Liver (tissue), 3 donors: ENCODE results near the gene LGR4.

Experiments
- FOXA1 ChIP-seq: IDR thresholded peaks from 2 replicates; pipeline ENCODE4 v1.6.1; 2016; ENCODE audit warnings: antibody characterized with exemption
- RAD21 ChIP-seq, 2 donors: IDR thresholded peaks; 2 replicates each; pipeline ENCODE4 v1.6.1; 2016; ENCODE audit warnings: antibody characterized with exemption in 2 of 2, mild to moderate bottlenecking in 2 of 2
- RXRA ChIP-seq, 2 donors: IDR thresholded peaks; 2 replicates each; pipeline ENCODE4 v1.6.1; 2017 to 2018; ENCODE audit warnings: antibody characterized with exemption in 2 of 2, mild to moderate bottlenecking in 1 of 2
- TAF1 ChIP-seq: conservative IDR thresholded peaks from 2 replicates; pipeline ENCODE4 v1.6.1; 2016; ENCODE audit warnings: antibody characterized with exemption, mild to moderate bottlenecking
- TF ChIP-seq, protein P1 (sequence below): fragments of 150-350 bp; IDR thresholded peaks from 2 replicates; pipeline ENCODE4 v1.5.1; 2017; ENCODE audit warnings: improper control_type of control experiment, low read depth, low read length; ENCODE audit not compliant: missing input control
- TF ChIP-seq, protein P2 (sequence below): IDR thresholded peaks from 2 replicates; pipeline ENCODE4 v1.6.1; 2016; ENCODE audit warnings: antibody characterized with exemption
- TF ChIP-seq, protein P3 (sequence below): IDR thresholded peaks from 2 replicates; pipeline ENCODE4 v1.6.1; 2016; ENCODE audit warnings: antibody characterized with exemption, mild to moderate bottlenecking
- donor health status: healthy.
- donor health status: healthy.

DNA sequence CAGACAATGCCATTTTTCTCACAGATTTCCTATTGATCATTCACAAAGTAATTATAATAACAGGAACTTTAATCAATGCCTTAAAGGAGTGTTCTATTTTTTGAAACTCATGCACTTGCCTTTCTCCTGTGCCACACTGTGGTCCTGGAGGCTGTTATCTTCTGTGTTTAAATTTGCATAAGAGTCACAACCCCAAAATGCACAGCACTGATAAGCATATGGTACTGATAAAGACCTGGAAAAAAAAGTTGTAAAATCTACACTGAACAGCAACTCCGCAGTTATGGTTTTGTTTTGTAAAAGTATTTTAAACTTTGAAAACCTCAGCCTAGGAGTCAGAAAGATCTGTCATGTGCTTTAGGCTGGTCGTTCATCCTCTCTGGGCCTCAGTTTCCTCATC lies 100.4 kb downstream of the LGR4 start:
- TF ChIP-seq, protein P1, sequence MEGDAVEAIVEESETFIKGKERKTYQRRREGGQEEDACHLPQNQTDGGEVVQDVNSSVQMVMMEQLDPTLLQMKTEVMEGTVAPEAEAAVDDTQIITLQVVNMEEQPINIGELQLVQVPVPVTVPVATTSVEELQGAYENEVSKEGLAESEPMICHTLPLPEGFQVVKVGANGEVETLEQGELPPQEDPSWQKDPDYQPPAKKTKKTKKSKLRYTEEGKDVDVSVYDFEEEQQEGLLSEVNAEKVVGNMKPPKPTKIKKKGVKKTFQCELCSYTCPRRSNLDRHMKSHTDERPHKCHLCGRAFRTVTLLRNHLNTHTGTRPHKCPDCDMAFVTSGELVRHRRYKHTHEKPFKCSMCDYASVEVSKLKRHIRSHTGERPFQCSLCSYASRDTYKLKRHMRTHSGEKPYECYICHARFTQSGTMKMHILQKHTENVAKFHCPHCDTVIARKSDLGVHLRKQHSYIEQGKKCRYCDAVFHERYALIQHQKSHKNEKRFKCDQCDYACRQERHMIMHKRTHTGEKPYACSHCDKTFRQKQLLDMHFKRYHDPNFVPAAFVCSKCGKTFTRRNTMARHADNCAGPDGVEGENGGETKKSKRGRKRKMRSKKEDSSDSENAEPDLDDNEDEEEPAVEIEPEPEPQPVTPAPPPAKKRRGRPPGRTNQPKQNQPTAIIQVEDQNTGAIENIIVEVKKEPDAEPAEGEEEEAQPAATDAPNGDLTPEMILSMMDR = no peak
- TF ChIP-seq, protein P2, sequence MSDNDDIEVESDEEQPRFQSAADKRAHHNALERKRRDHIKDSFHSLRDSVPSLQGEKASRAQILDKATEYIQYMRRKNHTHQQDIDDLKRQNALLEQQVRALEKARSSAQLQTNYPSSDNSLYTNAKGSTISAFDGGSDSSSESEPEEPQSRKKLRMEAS = no peak
- TF ChIP-seq RXRA (IDR thresholded peaks at IDR 0.05) = no peak
- TF ChIP-seq RAD21 (IDR thresholded peaks at IDR 0.05) = no peak
- TF ChIP-seq FOXA1 = no peak
- TF ChIP-seq, protein P3, sequence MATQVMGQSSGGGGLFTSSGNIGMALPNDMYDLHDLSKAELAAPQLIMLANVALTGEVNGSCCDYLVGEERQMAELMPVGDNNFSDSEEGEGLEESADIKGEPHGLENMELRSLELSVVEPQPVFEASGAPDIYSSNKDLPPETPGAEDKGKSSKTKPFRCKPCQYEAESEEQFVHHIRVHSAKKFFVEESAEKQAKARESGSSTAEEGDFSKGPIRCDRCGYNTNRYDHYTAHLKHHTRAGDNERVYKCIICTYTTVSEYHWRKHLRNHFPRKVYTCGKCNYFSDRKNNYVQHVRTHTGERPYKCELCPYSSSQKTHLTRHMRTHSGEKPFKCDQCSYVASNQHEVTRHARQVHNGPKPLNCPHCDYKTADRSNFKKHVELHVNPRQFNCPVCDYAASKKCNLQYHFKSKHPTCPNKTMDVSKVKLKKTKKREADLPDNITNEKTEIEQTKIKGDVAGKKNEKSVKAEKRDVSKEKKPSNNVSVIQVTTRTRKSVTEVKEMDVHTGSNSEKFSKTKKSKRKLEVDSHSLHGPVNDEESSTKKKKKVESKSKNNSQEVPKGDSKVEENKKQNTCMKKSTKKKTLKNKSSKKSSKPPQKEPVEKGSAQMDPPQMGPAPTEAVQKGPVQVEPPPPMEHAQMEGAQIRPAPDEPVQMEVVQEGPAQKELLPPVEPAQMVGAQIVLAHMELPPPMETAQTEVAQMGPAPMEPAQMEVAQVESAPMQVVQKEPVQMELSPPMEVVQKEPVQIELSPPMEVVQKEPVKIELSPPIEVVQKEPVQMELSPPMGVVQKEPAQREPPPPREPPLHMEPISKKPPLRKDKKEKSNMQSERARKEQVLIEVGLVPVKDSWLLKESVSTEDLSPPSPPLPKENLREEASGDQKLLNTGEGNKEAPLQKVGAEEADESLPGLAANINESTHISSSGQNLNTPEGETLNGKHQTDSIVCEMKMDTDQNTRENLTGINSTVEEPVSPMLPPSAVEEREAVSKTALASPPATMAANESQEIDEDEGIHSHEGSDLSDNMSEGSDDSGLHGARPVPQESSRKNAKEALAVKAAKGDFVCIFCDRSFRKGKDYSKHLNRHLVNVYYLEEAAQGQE = no peak
- no peak for TF ChIP-seq TAF1
